Measurements from ENCODE around the gene TRIM8.

DNA sequence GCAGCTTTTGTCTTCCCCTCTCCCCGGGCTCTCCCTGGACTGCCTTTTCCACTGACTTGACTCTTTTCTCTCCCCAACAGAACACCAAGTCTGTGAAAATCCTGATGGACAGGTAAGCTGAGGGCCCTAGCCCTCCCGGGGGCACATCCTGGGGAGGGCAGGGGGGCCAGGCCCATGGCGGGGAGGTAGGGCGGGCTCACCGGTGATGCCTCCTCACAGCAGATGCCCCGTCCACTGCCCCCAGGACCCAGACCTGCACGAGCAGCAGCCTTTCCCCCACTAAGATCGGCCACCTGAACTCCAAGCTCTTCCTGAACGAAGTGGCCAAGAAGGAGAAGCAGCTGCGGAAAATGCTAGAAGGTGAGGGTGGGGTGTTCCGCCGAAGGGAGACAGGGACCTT, 11.7 kb downstream of the TRIM8 start:
- TF ChIP-seq POLR2A (IDR thresholded peaks at IDR 0.05) = no peak
- TF ChIP-seq, protein P1, sequence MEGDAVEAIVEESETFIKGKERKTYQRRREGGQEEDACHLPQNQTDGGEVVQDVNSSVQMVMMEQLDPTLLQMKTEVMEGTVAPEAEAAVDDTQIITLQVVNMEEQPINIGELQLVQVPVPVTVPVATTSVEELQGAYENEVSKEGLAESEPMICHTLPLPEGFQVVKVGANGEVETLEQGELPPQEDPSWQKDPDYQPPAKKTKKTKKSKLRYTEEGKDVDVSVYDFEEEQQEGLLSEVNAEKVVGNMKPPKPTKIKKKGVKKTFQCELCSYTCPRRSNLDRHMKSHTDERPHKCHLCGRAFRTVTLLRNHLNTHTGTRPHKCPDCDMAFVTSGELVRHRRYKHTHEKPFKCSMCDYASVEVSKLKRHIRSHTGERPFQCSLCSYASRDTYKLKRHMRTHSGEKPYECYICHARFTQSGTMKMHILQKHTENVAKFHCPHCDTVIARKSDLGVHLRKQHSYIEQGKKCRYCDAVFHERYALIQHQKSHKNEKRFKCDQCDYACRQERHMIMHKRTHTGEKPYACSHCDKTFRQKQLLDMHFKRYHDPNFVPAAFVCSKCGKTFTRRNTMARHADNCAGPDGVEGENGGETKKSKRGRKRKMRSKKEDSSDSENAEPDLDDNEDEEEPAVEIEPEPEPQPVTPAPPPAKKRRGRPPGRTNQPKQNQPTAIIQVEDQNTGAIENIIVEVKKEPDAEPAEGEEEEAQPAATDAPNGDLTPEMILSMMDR (IDR thresholded peaks at IDR 0.05) = no peak
